Upper lobe of left lung (tissue), 4 donors: ENCODE measurements around the gene RBMY1E.
"Not testable (repeated sequence)": the region's sequence is repeated elsewhere in the genome, so short reads cannot be mapped to it uniquely, and the experiment has no call there.

Experiments used
- CTCF ChIP-seq, 6 experiments: fragments of 450-650 bp in 4 of 6; fragments of 200-600 bp in 2 of 6; sonication (generic) in 2 of 6; IDR thresholded peaks; one replicate each; pipeline ENCODE4 v1.5.1; 2016 to 2019; ENCODE audit warnings: antibody characterized with exemption in 6 of 6
- EP300 ChIP-seq, 4 donors: sonication (generic); formaldehyde crosslinking; IDR thresholded peaks; one replicate each; pipeline ENCODE4 v1.5.1; 2017; ENCODE audit warnings: antibody characterized with exemption in 4 of 4, control low read depth in 2 of 4
- POLR2A ChIP-seq, 4 donors: fragments of 450-650 bp; IDR thresholded peaks; one replicate each; pipeline ENCODE4 v1.5.1; 2016 to 2017; ENCODE audit warnings: antibody characterized with exemption in 4 of 4, mild to moderate bottlenecking in 2 of 4

- not testable (repeated sequence) for TF ChIP-seq CTCF, POLR2A, EP300 (IDR thresholded peaks at IDR 0.05)
Measured at GRCh38 chrY:21894426-21894825, 23.4 kb downstream of the RBMY1E start, which contains the start of gene RBMY1D.
